Measurements from ENCODE around the gene CCDC192.

CCDC192 gene

DNA sequence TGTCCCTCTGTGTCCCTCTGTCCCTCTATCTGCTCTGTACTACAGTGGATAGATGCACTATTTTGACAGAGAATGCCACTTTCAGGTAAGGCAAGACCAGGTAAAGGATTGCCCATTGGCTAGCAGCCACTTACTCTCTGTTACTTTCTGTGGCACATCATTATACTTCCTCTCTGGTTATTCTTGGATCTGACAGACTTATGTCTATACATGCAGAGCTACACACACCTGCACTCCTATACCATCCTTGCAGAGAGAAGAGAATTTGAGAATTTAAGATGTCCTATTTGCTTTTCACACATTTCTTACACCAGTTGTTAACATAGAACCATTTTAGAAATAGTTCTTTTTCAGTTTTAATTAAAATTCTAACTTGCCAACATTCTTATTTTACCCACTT, 216.6 kb downstream of the CCDC192 start:
- no peaks in the 10 kb centered on the region for H3K27me3 ChIP-seq (ENCODE audit: control insufficient read depth, insufficient read depth, low read length)
- no peak overlapping the region for H3K27ac ChIP-seq (ENCODE audit: low read length)

DNA sequence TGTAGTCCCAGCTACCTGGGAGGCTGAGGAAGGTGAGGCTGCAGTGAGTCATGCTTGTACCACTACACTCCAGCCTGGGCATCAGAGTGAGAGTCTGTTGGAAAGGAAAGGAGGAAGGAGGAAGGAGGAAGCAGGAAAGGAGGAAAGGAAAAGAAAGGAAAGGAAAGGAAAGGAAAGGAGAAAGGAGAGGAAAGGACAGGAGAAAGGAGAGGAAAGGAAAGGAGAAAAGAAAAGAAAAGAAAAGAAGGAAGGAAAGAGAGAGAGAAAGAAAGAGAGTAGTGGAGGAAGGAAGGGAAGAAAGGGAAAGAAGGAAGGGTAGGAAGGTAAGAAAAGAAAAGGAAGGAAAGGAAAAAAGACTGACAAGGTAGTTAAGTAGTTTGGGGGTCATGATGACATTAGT, 217.7 kb downstream of the CCDC192 start:
- Histone ChIP-seq H3K27me3 (ENCODE audit: control insufficient read depth, insufficient read depth, low read length) (no peaks in the 10 kb centered on the region), H3K4me1 (ENCODE audit: control insufficient read depth, low read depth, low read length) (peaks cover 6% of the 10 kb centered on the region), H3K9ac (ENCODE audit: low read length) (no peak overlapping the region), H3K4me3 (ENCODE audit: low read length) (no peak overlapping the region), H3K9me3 (ENCODE audit: control insufficient read depth, low read depth, low read length) (no peaks in the 10 kb centered on the region), H3K36me3 (ENCODE audit: control insufficient read depth, low read depth, low read length) (no peaks in the 10 kb centered on the region), H3K27ac (ENCODE audit: low read length) (no peak overlapping the region)

More for the DNA sequence above, 216.6 kb downstream of the CCDC192 start:
- no peak overlapping the region for H3K4me3 ChIP-seq (ENCODE audit: low read length)
- no peaks in the 10 kb centered on the region for H3K9me3 ChIP-seq (ENCODE audit: control insufficient read depth, low read depth, low read length)
- peaks cover 6% of the 10 kb centered on the region for H3K4me1 ChIP-seq (ENCODE audit: control insufficient read depth, low read depth, low read length)
- H3K36me3 ChIP-seq (ENCODE audit: control insufficient read depth, low read depth, low read length): no peaks in the 10 kb centered on the region
- H3K9ac ChIP-seq (ENCODE audit: low read length): no peak overlapping the region

GRCh38 chr5:127922603-127923002, 219.4 kb downstream of the CCDC192 start:
- H3K4me1 ChIP-seq (ENCODE audit: control insufficient read depth, low read depth, low read length): peaks cover 6% of the 10 kb centered on the region
- no peaks in the 10 kb centered on the region for H3K9me3 ChIP-seq (ENCODE audit: control insufficient read depth, low read depth, low read length)

GRCh38 chr5:127923804-127924570, 220.8 kb downstream of the CCDC192 start:
- peaks cover 6% of the 10 kb centered on the region for H3K4me1 ChIP-seq (ENCODE audit: control insufficient read depth, low read depth, low read length)
- H3K36me3 ChIP-seq (ENCODE audit: control insufficient read depth, low read depth, low read length): no peaks in the 10 kb centered on the region
- no peaks in the 10 kb centered on the region for H3K9me3 ChIP-seq (ENCODE audit: control insufficient read depth, low read depth, low read length)
- no peak overlapping the region for H3K9ac ChIP-seq (ENCODE audit: low read length)
- no peak overlapping the region for H3K4me3 ChIP-seq (ENCODE audit: low read length)
- H3K27ac ChIP-seq (ENCODE audit: low read length): no peak overlapping the region
- H3K27me3 ChIP-seq (ENCODE audit: control insufficient read depth, insufficient read depth, low read length): peaks cover under 1% of the 10 kb centered on the region

More at GRCh38 chr5:127922603-127923002, 219.4 kb downstream of the CCDC192 start:
- Histone ChIP-seq H3K4me3 (ENCODE audit: low read length) (no peak overlapping the region), H3K27ac (ENCODE audit: low read length) (no peak overlapping the region), H3K36me3 (ENCODE audit: control insufficient read depth, low read depth, low read length) (no peaks in the 10 kb centered on the region), H3K27me3 (ENCODE audit: control insufficient read depth, insufficient read depth, low read length) (no peaks in the 10 kb centered on the region), H3K9ac (ENCODE audit: low read length) (no peak overlapping the region)

DNA sequence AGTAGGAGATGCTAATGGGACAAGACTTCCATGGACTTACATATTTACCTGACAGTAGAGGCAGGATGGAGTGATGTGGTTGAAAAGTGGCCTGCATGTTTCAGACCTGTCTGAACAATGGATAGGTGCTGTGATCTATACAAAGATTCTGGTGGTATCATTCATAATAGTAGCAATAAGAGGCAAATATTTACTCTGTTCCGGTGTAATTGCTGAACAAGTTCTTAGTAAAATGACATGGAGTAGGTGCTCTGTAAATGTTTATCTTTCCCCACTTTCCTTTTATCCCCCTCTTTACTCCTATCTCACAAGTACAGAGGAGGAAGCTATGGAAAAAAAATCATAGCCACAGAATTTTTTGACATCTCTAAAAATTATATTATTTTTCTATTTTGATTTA, 221.4 kb downstream of the CCDC192 start:
- Histone ChIP-seq H3K4me3 (ENCODE audit: low read length) (no peak overlapping the region), H3K4me1 (ENCODE audit: control insufficient read depth, low read depth, low read length) (peaks cover 6% of the 10 kb centered on the region), H3K9ac (ENCODE audit: low read length) (no peak overlapping the region), H3K36me3 (ENCODE audit: control insufficient read depth, low read depth, low read length) (no peaks in the 10 kb centered on the region), H3K9me3 (ENCODE audit: control insufficient read depth, low read depth, low read length) (no peaks in the 10 kb centered on the region), H3K27ac (ENCODE audit: low read length) (no peak overlapping the region), H3K27me3 (ENCODE audit: control insufficient read depth, insufficient read depth, low read length) (peaks cover 7% of the 10 kb centered on the region)

GRCh38 chr5:127925916-127926315, 222.7 kb downstream of the CCDC192 start:
- no peak overlapping the region for H3K27ac ChIP-seq (ENCODE audit: low read length)
- no peaks in the 10 kb centered on the region for H3K9me3 ChIP-seq (ENCODE audit: control insufficient read depth, low read depth, low read length)
- H3K9ac ChIP-seq (ENCODE audit: low read length): no peak overlapping the region
- peaks cover 6% of the 10 kb centered on the region for H3K4me1 ChIP-seq (ENCODE audit: control insufficient read depth, low read depth, low read length)
- H3K4me3 ChIP-seq (ENCODE audit: low read length): no peak overlapping the region
- peaks cover 19% of the 10 kb centered on the region for H3K27me3 ChIP-seq (ENCODE audit: control insufficient read depth, insufficient read depth, low read length)
- no peaks in the 10 kb centered on the region for H3K36me3 ChIP-seq (ENCODE audit: control insufficient read depth, low read depth, low read length)

- Histone ChIP-seq H3K27ac (ENCODE audit: low read length) (no peak overlapping the region), H3K9me3 (ENCODE audit: control insufficient read depth, low read depth, low read length) (no peaks in the 10 kb centered on the region), H3K9ac (ENCODE audit: low read length) (no peak overlapping the region), H3K4me3 (ENCODE audit: low read length) (no peak overlapping the region), H3K4me1 (ENCODE audit: control insufficient read depth, low read depth, low read length) (peaks cover 6% of the 10 kb centered on the region), H3K36me3 (ENCODE audit: control insufficient read depth, low read depth, low read length) (no peaks in the 10 kb centered on the region), H3K27me3 (ENCODE audit: control insufficient read depth, insufficient read depth, low read length) (peaks cover 28% of the 10 kb centered on the region)
These were observed 223.8 kb downstream of the CCDC192 start for GRCh38 chr5:127926974-127927373.

DNA sequence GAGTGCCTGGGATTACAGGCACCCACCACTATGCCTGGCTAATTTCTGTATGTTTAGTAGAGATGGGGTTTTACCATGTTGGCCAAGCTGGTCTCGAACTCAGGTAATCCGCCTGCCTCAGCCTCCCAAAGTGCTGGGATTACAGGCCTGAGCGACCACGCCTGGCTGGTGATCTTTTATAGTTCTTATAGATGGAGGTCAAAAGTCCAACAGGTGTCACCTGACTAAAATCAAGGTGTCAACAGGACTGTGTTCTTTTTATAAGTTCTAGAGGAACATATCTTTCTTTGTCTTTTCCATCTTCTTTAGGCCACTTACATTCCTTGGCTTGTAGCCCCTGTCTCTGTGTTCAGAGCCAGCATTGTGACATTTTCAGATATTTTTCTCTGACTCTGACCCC, 224.9 kb downstream of the CCDC192 start:
- peaks cover 6% of the 10 kb centered on the region for H3K4me1 ChIP-seq (ENCODE audit: control insufficient read depth, low read depth, low read length)

GRCh38 chr5:127930311-127930710, 227.1 kb downstream of the CCDC192 start:
- Histone ChIP-seq H3K36me3 (ENCODE audit: control insufficient read depth, low read depth, low read length) (no peaks in the 10 kb centered on the region), H3K27ac (ENCODE audit: low read length) (no peak overlapping the region), H3K4me3 (ENCODE audit: low read length) (no peak overlapping the region), H3K27me3 (ENCODE audit: control insufficient read depth, insufficient read depth, low read length) (peaks cover 60% of the 10 kb centered on the region), H3K9ac (ENCODE audit: low read length) (no peak overlapping the region), H3K4me1 (ENCODE audit: control insufficient read depth, low read depth, low read length) (peaks cover 9% of the 10 kb centered on the region), H3K9me3 (ENCODE audit: control insufficient read depth, low read depth, low read length) (no peaks in the 10 kb centered on the region)

More for the DNA sequence above, 224.9 kb downstream of the CCDC192 start:
- Histone ChIP-seq H3K27me3 (ENCODE audit: control insufficient read depth, insufficient read depth, low read length) (peaks cover 37% of the 10 kb centered on the region), H3K36me3 (ENCODE audit: control insufficient read depth, low read depth, low read length) (no peaks in the 10 kb centered on the region), H3K9ac (ENCODE audit: low read length) (no peak overlapping the region), H3K9me3 (ENCODE audit: control insufficient read depth, low read depth, low read length) (no peaks in the 10 kb centered on the region), H3K27ac (ENCODE audit: low read length) (no peak overlapping the region), H3K4me3 (ENCODE audit: low read length) (no peak overlapping the region)

GRCh38 chr5:127931396-127931795, 228.2 kb downstream of the CCDC192 start:
- Histone ChIP-seq H3K4me1 (ENCODE audit: control insufficient read depth, low read depth, low read length) (peaks cover 10% of the 10 kb centered on the region), H3K36me3 (ENCODE audit: control insufficient read depth, low read depth, low read length) (no peaks in the 10 kb centered on the region), H3K4me3 (ENCODE audit: low read length) (no peak overlapping the region), H3K9me3 (ENCODE audit: control insufficient read depth, low read depth, low read length) (no peaks in the 10 kb centered on the region), H3K27ac (ENCODE audit: low read length) (no peak overlapping the region), H3K27me3 (ENCODE audit: control insufficient read depth, insufficient read depth, low read length) (peaks cover 71% of the 10 kb centered on the region), H3K9ac (ENCODE audit: low read length) (no peak overlapping the region)

- Histone ChIP-seq H3K27ac (ENCODE audit: low read length) (no peak overlapping the region), H3K9ac (ENCODE audit: low read length) (no peak overlapping the region), H3K4me1 (ENCODE audit: control insufficient read depth, low read depth, low read length) (peaks cover 10% of the 10 kb centered on the region), H3K27me3 (ENCODE audit: control insufficient read depth, insufficient read depth, low read length) (peaks cover 90% of the 10 kb centered on the region), H3K36me3 (ENCODE audit: control insufficient read depth, low read depth, low read length) (no peaks in the 10 kb centered on the region), H3K4me3 (ENCODE audit: low read length) (no peak overlapping the region), H3K9me3 (ENCODE audit: control insufficient read depth, low read depth, low read length) (no peaks in the 10 kb centered on the region)
These were observed 230.2 kb downstream of the CCDC192 start for GRCh38 chr5:127933348-127933747.

GRCh38 chr5:127934791-127935256, 231.6 kb downstream of the CCDC192 start:
- Histone ChIP-seq H3K9ac (ENCODE audit: low read length) (no peak overlapping the region), H3K27ac (ENCODE audit: low read length) (no peak overlapping the region), H3K4me1 (ENCODE audit: control insufficient read depth, low read depth, low read length) (peaks cover 10% of the 10 kb centered on the region), H3K36me3 (ENCODE audit: control insufficient read depth, low read depth, low read length) (no peaks in the 10 kb centered on the region), H3K27me3 (ENCODE audit: control insufficient read depth, insufficient read depth, low read length) (peaks cover 95% of the 10 kb centered on the region), H3K4me3 (ENCODE audit: low read length) (no peak overlapping the region), H3K9me3 (ENCODE audit: control insufficient read depth, low read depth, low read length) (no peaks in the 10 kb centered on the region)
